MM.1S (cell line): ENCODE results near the gene PLEKHH2.

Experiments used
- DNase-seq: peaks from one replicate; pipeline ENCODE4 v3.0.0-alpha.2; 2015
- H2AFZ ChIP-seq: fragments of 300-600 bp; sonication (generic); 2 replicates; pipeline ENCODE4 v1.6.0; 2016; ENCODE audit warnings: antibody characterized with exemption, low read length
- H3F3A ChIP-seq: fragments of 300-600 bp; sonication (generic); 2 replicates; pipeline ENCODE4 v1.6.1; 2016; ENCODE audit warnings: mild to moderate bottlenecking, antibody characterized with exemption, low read length, moderate library complexity, mixed read lengths; ENCODE audit not compliant: insufficient read depth
- H3K27ac ChIP-seq: fragments of 300-600 bp; sonication (generic); 2 replicates; pipeline ENCODE4 v1.5.1; 2016; ENCODE audit warnings: mild to moderate bottlenecking, low read length
- H3K27me3 ChIP-seq: fragments of 300-600 bp; sonication (generic); replicated peaks from 2 replicates; pipeline ENCODE4 v1.6.0; 2016; ENCODE audit warnings: low read length; ENCODE audit not compliant: insufficient read depth
- H3K36me3 ChIP-seq: fragments of 300-600 bp; sonication (generic); replicated peaks from 2 replicates; pipeline ENCODE4 v1.6.1; 2016; ENCODE audit warnings: mild to moderate bottlenecking, low read length, mixed read lengths; ENCODE audit not compliant: insufficient read depth
- H3K4me1 ChIP-seq: fragments of 300-600 bp; sonication (generic); 2 replicates; pipeline ENCODE4 v1.6.1; 2016; ENCODE audit warnings: low read length, mixed read lengths
- H3K4me2 ChIP-seq: fragments of 300-600 bp; sonication (generic); 2 replicates; pipeline ENCODE4 v1.6.0; 2016; ENCODE audit warnings: low read depth, low read length
- H3K4me3 ChIP-seq: fragments of 300-600 bp; sonication (generic); 2 replicates; pipeline ENCODE4 v1.5.1; 2016; ENCODE audit warnings: low read length, mixed read lengths
- H3K79me2 ChIP-seq: fragments of 300-600 bp; sonication (generic); 2 replicates; pipeline ENCODE4 v1.6.1; 2016; ENCODE audit warnings: mixed run types, low read length, mixed read lengths
- H3K9ac ChIP-seq: fragments of 300-600 bp; sonication (generic); 2 replicates; pipeline ENCODE4 v1.6.1; 2016; ENCODE audit warnings: low read length, mixed read lengths
- H3K9me2 ChIP-seq: fragments of 300-600 bp; sonication (generic); replicated peaks from 2 replicates; pipeline ENCODE4 v1.6.1; 2016; ENCODE audit warnings: mild to moderate bottlenecking, low read length, mixed read lengths; ENCODE audit not compliant: insufficient read depth
- H3K9me3 ChIP-seq: fragments of 300-600 bp; sonication (generic); replicated peaks from 2 replicates; pipeline ENCODE4 v1.6.1; 2016; ENCODE audit warnings: mild to moderate bottlenecking, low read length, mixed read lengths; ENCODE audit not compliant: insufficient read depth
- H4K20me1 ChIP-seq: fragments of 300-600 bp; sonication (generic); 2 replicates; pipeline ENCODE4 v1.6.1; 2016; ENCODE audit warnings: mild to moderate bottlenecking, low read length, moderate library complexity, mixed read lengths; ENCODE audit not compliant: insufficient read depth
- CTCF ChIP-seq: fragments of 300-600 bp; sonication (generic); IDR thresholded peaks from 2 replicates; pipeline ENCODE4 v1.5.1; 2016; ENCODE audit warnings: antibody characterized with exemption, low read length, mixed read lengths
- EZH2 ChIP-seq: fragments of 300-600 bp; sonication (generic); optimal IDR thresholded peaks from 2 replicates; pipeline ENCODE3; 2017; ENCODE audit warnings: low read depth, mild to moderate bottlenecking, antibody characterized with exemption, low read length, mixed read lengths
- EZH2phosphoT487 ChIP-seq: fragments of 300-600 bp; sonication (generic); IDR thresholded peaks from 2 replicates; pipeline ENCODE4 v1.6.1; 2018; ENCODE audit warnings: antibody characterized with exemption, low read length

PLEKHH2 gene

GRCh38 chr2:43731211-43731610 lies 94.2 kb downstream of the PLEKHH2 start:
- Histone ChIP-seq H3K4me3 (no peak overlapping the region), H4K20me1 (no peaks in the 10 kb centered on the region), H3K4me2 (no peak overlapping the region), H3K79me2 (no peaks in the 10 kb centered on the region), H3K9me3 (no peaks in the 10 kb centered on the region), H2AFZ (no peak overlapping the region), H3K9me2 (no peaks in the 10 kb centered on the region), H3K27ac (no peak overlapping the region), H3K4me1 (no peaks in the 10 kb centered on the region), H3F3A (no peaks in the 10 kb centered on the region), H3K36me3 (no peaks in the 10 kb centered on the region), H3K27me3 (no peaks in the 10 kb centered on the region), H3K9ac (no peak overlapping the region)
- DNase-seq, result no peak
- TF ChIP-seq CTCF (no peak), EZH2 (no peak), EZH2phosphoT487 (no peak)

GRCh38 chr2:43736637-43737036 lies 99.6 kb downstream of the PLEKHH2 start:
- TF ChIP-seq CTCF (no peak), EZH2phosphoT487 (no peak), EZH2 (no peak)
- no peaks in the 10 kb centered on the region for H3F3A ChIP-seq

GRCh38 chr2:43737097-43737854 lies 100.2 kb downstream of the PLEKHH2 start:
- Histone ChIP-seq H3K4me2 (no peak overlapping the region), H3K27me3 (no peaks in the 10 kb centered on the region), H3K36me3 (no peaks in the 10 kb centered on the region), H3K4me3 (no peak overlapping the region), H4K20me1 (no peaks in the 10 kb centered on the region), H3K79me2 (no peaks in the 10 kb centered on the region), H3K9ac (no peak overlapping the region), H3K4me1 (no peaks in the 10 kb centered on the region), H2AFZ (no peak overlapping the region), H3F3A (no peaks in the 10 kb centered on the region), H3K9me3 (no peaks in the 10 kb centered on the region), H3K27ac (no peak overlapping the region), H3K9me2 (no peaks in the 10 kb centered on the region)
- no peak for DNase-seq
- TF ChIP-seq CTCF, result no peak
- TF ChIP-seq EZH2phosphoT487, result no peak
- no peak for TF ChIP-seq EZH2

More at GRCh38 chr2:43736637-43737036, 99.6 kb downstream of the PLEKHH2 start:
- Histone ChIP-seq H3K9ac (no peak overlapping the region), H3K9me3 (no peaks in the 10 kb centered on the region), H3K27ac (no peak overlapping the region), H3K4me3 (no peak overlapping the region), H3K79me2 (no peaks in the 10 kb centered on the region), H3K4me1 (no peaks in the 10 kb centered on the region), H3K27me3 (no peaks in the 10 kb centered on the region), H4K20me1 (no peaks in the 10 kb centered on the region), H3K9me2 (no peaks in the 10 kb centered on the region), H2AFZ (no peak overlapping the region), H3K4me2 (no peak overlapping the region), H3K36me3 (no peaks in the 10 kb centered on the region)
- no peak for DNase-seq
